Ramos (cell line): ENCODE measurements around the gene PEX6.
"Not testable (repeated sequence)": the region's sequence is repeated elsewhere in the genome, so short reads cannot be mapped to it uniquely, and the experiment has no call there.

ENCODE experiments used
- in situ Hi-C: fragments of 300-500 bp; cut with MboI; formaldehyde crosslinking; loops from one replicate; pipeline ENCODE4 v1.14.3; 2022; ENCODE audit warnings: low sequenced_read_pairs; ENCODE audit not compliant: unreplicated experiment

Gene PEX6

GRCh38 chr6:42998205-42998604 lies 19.2 kb upstream of the PEX6 start:
- in situ Hi-C loops = not testable (repeated sequence)

- in situ Hi-C loops = no loop called here
Observed at GRCh38 chr6:42996513-42996912, 17.5 kb upstream of the PEX6 start.

- in situ Hi-C loops = no loop called here
Observed at GRCh38 chr6:42993445-42993844, 14.5 kb upstream of the PEX6 start.

GRCh38 chr6:42989923-42990322 lies 10.9 kb upstream of the PEX6 start:
- in situ Hi-C loops = no loop called here

- in situ Hi-C loops = no loop called here
Observed at GRCh38 chr6:42988486-42989020, 9.6 kb upstream of the PEX6 start.

- in situ Hi-C loops = no loop called here
Observed at GRCh38 chr6:42987533-42988451, 8.8 kb upstream of the PEX6 start.

GRCh38 chr6:42984924-42985475 lies 6.0 kb upstream of the PEX6 start:
- in situ Hi-C loops = no loop called here

- in situ Hi-C loops = no loop called here
Observed at GRCh38 chr6:42984001-42984923, 5.3 kb upstream of the PEX6 start, which contains the start of gene PPP2R5D. PPP2R5D (plus strand) TSS chr6:42984570; CDS start chr6:42984678, 108 bp downstream.

- in situ Hi-C loops = no loop called here
Observed at GRCh38 chr6:42981836-42982235, 2.9 kb upstream of the PEX6 start.

- in situ Hi-C loops = no loop called here
Observed at GRCh38 chr6:42979523-42980177, 669 bp upstream of the PEX6 start.

- in situ Hi-C loops = no loop called here
Observed at GRCh38 chr6:42978487-42978838, 518 bp downstream of the PEX6 start.

GRCh38 chr6:42974919-42975505 lies 4.0 kb downstream of the PEX6 start:
- in situ Hi-C loops = no loop called here

- in situ Hi-C loops = no loop called here
Observed at GRCh38 chr6:42973926-42974325, 5.1 kb downstream of the PEX6 start.

GRCh38 chr6:42971746-42972327 lies 7.1 kb downstream of the PEX6 start:
- in situ Hi-C loops = no loop called here

- in situ Hi-C loops = no loop called here
Observed at GRCh38 chr6:42970871-42971612, 7.9 kb downstream of the PEX6 start.

- in situ Hi-C loops = no loop called here
Observed at GRCh38 chr6:42969934-42970333, 9.0 kb downstream of the PEX6 start.

- in situ Hi-C loops = no loop called here
Observed at GRCh38 chr6:42969431-42969830, 9.6 kb downstream of the PEX6 start.

GRCh38 chr6:42968783-42969182 lies 10.2 kb downstream of the PEX6 start:
- in situ Hi-C loops = no loop called here
